HT-29 (cell line): ENCODE data around the gene PRRT3. TPM values are rescaled to one million over a fixed set of nuclear protein-coding genes. Genes with fewer than 3 reads are reported as not detected.
A peak's percentile ranks its signal among the peaks of the same experiment; 100 is the strongest.
"Not testable (repeated sequence)": the region's sequence is repeated elsewhere in the genome, so short reads cannot be mapped to it uniquely, and the experiment has no call there.

Experiments used
- DNase-seq: peaks from one replicate; pipeline ENCODE4 v3.0.0-alpha.2; 2015; ENCODE audit warnings: low spot score
- total RNA-seq: library from RNA; depleted of rRNA; stranded (reverse); fragments of >200 nt; shearing (Covaris generic); gene quantifications from 2 replicates; pipeline ENCODE4 v1.2.3, GENCODE V29; 2014

PRRT3 gene
- total RNA-seq, 1 experiment from 2014 or later = 0.89 TPM

DNA sequence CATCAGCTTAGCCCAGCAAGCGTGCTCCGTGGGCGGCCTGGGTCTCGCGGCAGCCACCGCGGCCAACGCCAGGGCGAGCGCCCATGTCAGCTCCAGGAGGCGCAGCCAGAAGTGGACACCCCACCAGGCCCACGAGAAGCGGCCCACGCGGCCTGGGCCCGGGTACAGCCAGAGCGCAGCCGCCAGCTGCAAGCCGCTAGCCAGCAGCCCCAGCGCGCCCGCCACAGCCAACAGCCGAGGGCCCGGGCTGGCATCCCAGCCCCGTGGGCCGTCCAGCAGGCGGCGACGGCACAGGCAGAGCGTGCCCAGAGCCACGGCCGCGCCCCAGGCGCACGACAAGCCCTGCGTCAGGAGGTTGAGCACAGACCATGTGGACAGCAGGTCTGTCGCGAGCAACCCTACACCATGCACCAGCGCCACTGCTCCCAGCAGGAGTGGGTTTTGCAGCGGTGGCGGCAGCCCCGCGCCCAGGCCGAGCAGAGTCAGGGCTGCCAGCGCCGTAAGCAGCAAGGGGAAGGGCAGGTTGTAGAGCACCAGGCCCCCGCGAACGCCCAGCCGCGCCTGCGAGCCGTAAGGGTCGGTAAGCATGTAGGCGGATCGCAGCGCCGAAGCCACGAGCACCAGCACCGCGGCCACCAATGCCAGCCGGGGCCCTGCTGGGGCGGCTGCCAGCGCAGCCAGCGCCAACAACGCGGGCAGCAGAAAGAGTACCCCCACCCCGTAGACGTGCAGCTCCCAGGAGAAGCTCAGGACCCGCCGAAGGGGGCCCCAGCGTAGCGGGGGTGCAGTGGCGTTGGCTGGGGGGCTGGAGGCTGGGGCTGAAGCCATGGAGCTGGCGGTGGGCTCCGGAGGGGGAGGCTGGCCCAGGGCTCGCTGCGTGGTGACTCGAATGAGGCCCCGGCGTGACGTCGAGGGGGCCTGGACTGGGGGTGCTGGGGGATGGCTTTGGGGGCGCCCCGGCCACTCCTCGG is 4.9 kb downstream of the PRRT3 start:
- peak; percentile 83 for DNase-seq

DNA sequence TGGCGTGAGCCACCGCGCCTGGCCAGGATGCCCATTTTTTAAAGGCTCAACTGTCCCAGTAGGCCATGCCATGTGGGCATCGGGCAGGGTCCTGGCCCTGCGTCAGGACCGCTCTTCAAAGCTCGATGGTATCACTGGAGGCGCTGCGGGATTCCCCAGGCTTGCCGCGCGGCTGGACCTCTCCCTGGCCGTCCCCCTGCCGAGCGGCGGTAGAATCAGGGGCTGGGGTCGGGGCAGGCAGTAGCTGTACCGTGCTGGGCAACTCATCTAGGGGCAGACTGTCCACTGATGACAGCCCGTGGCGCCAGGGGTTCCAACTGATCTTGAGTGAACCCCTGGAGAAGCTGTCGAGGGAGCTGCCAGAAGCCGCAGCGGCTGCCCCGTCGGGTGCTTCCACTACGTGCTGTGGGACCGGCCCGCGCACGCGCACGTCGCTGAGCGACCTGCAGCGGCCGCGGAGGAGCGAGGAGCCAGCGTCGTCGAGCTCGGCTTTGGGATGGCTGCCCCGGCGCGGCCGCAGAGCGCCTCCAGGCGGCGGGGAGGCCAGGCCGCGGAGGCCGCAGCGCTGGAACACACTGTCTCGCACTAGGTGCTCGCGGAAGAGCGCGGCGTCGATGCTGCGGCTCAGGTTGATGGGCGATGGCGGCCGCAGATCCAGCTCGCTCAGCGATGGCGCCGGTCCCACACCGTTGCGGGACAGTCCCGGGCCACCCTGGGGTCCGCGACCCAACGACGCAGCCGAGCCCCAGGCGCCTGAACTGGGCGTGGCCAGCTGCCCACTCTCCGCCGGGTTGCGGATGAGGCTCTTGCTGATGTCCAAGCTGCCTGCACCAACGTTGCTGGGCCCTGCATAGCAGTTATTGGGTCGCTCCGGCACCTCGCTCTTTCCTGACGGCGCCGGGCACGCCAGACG is 5.8 kb downstream of the PRRT3 start:
- DNase-seq = peak; percentile 85

DNA sequence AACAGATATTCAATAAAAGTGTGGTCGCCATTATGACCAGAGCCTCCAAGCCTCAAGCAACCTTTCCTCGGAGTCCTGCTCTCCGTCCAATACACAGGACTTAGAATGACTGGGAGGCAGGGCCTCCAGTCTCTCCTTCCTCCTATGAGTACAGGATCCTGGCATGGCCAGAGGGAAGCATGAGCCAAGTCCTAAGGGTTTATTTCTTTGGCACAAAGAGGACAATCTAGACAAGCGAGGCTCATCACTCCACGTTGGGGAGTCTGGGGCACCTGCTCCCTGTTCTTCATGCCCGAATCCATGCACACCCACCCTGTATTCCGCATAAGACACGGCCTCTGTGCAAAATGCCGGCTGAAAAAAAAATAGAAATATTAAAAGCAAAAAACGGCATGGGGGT is 6.8 kb downstream of the PRRT3 start:
- no peak for DNase-seq

DNA sequence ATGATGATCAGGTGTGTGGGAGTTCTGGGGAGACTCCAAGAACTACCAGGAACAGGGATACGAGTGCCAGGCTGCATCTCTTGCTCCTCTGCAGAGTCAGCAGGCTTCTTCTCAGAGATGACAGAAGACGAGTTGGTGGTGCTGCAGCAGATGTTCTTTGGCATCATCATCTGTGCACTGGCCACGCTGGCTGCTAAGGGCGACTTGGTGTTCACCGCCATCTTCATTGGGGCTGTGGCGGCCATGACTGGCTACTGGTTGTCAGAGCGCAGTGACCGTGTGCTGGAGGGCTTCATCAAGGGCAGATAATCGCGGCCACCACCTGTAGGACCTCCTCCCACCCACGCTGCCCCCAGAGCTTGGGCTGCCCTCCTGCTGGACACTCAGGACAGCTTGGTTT is 7.9 kb downstream of the PRRT3 start:
- no peak for DNase-seq

DNA sequence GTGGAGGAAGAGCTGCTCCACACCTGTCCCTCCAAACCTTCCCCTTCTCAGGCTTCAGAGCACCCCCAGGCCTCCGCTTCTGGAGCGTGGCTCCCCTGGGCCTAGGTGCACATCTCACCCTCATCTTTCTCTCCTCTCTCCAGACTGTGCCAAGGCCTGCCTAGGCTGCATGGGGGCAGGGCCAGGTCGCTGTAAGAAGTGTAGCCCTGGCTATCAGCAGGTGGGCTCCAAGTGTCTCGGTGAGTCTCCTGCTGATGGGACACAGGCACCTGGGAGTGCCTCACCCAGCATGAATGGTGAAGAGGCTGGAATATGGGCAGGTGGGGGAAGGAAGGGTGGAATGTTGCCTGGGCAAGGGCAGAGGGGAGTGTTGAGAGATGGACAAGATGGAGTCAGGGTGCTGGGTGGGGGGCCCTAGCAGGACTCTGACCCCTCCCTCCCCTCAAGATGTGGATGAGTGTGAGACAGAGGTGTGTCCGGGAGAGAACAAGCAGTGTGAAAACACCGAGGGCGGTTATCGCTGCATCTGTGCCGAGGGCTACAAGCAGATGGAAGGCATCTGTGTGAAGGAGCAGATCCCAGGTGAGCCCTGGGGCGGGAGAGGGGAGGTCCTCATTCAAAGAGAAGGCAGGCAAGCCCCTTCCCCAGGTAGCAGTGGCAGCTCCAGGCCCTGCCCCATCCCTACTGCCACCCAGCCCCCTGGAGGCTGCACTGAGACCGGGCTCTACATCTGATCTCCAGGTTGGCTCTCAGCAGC is 9.1 kb downstream of the PRRT3 start:
- no peak for DNase-seq

DNA sequence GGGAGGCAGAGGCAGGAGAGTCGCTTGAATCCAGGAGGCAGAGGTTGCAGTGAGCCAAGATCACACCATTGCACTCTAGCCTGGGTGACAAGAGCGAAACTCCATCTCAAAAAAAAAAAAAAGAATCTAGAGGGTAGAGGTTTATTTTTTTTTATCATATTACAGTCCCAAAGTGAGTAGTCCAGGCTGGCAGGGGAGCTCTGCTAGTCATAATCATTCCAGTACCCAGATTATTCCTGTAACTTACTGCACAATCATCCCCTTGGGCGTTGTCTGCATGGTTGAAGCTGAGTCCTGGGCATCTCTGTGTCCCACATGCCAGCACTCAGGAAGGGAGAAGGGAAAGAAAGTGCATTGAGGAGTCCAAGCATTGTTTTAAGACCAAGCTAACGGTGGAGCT is 10.0 kb downstream of the PRRT3 start:
- DNase-seq = no peak

DNA sequence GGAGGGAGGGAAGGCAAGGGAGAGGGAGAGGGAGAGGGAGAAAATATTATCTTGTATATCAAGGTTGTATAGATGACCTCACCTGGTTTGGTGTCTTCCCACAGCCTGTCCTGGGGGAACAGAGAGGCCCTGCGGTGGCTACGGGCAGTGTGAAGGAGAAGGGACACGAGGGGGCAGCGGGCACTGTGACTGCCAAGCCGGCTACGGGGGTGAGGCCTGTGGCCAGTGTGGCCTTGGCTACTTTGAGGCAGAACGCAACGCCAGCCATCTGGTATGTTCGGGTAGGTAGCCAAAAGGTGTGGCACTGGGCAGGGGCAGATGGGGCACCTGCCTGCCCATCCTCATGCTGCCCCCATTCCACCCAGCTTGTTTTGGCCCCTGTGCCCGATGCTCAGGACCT is 11.5 kb downstream of the PRRT3 start:
- DNase-seq = no peak

DNA sequence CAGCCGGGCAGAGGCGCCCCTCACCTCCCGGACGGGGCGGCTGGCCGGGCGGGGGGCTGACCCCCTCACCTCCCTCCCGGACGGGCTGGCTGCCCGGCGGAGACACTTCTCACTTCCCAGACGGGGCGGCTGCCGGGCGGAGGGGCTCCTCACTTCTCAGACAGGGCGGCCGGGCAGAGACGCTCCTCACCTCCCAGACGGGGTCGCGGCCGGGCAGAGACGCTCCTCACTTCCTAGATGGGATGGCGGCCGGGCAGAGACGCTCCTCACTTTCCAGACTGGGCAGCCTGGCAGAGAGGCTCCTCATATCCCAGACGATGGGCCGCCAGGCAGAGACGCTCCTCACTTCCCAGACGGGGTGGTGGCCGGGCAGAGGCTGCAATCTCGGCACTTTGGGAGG is 12.3 kb downstream of the PRRT3 start:
- DNase-seq = not testable (repeated sequence)

DNA sequence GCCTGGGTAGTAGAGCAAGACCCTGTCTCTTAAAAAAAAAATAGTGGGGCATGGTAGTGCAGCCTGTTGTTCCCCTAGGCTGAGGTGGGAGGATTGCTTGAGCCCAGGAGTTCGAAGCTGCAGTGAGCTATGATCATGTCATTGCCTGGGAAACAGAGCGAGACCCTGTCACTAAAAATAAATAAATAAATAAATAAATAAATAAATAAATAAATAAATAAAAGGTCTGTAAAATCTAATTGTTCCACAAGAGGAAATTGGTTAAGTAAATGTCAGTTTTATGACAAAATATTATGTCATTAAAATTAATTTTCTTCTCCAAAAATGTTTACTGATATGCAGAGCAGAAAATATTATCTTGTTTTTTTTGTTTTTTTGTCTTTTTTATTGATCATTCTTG is 13.2 kb downstream of the PRRT3 start:
- DNase-seq = no peak

DNA sequence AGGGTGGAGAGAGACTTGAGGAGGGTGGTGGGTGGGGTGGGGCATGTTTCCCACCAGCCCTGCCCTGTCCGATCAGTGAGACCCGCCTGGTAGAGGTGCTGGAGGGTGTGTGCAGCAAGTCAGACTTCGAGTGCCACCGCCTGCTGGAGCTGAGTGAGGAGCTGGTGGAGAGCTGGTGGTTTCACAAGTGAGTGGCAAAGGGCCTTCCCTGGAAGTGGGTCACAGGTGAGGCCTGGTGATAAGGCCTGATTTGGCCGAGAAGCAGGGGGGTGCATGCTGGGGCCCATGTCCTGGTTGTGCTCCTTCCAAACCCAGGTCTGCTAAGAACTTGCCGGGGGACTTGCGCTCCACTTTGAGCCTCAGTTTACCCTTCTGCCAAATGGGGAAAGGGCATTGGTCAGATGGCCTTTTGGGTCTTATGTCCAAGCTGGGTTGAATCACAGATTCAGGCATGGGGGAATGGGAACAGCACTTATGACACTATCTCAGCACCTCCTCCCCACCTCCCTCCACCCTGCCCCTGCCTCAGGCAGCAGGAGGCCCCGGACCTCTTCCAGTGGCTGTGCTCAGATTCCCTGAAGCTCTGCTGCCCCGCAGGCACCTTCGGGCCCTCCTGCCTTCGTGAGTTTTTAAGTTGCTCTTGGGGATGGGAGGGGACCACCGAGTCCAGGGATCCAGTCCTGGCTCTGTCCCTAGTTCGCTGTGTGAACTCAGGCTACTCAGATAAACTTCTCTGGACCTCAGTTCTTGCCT is 14.5 kb downstream of the PRRT3 start:
- DNase-seq = no peak

DNA sequence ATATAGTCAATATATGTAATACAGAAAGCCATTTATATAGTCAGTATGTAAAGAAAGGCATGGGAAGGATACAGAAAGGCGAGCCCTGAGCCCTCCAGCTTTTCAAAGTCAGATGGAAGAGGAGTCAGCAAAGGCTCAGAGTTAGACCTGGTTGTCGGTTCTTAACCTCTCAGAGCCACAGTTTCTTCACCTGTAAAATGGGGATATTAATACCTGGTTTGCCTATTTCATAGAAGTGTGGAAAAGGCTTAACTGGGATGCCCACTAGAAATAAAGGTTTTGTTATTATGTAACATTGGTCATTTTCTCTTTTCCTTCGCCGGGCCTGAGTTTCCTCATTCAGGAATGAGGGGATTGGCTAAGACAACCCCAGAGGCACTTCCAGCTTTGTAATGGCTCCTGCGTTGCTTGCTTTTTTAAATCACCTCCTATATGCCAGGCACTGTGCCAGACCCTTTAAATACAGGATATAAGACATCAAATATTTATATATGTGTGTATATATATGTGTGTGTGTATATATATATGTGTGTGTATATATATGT is 16.2 kb downstream of the PRRT3 start:
- no peak for DNase-seq

DNA sequence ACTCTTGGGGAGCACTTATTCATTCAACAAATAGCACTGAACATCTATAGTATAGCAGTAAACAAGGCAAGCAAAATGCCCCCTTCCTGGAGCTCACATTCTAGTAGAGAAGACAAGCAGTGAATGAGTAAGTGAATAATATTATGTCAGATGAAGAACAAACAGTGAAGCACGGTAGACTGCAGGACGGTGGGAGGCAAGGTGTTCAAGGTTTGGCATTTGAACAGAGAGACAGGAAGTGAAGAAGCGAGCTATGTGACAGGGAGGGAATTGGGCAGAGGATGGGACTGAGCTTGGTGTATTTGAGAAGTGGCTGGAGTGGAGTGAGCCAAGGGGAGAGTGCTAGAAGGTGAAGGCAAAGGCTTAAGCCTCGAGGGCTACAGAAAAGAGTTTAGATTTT is 17.2 kb downstream of the PRRT3 start:
- DNase-seq = no peak

DNA sequence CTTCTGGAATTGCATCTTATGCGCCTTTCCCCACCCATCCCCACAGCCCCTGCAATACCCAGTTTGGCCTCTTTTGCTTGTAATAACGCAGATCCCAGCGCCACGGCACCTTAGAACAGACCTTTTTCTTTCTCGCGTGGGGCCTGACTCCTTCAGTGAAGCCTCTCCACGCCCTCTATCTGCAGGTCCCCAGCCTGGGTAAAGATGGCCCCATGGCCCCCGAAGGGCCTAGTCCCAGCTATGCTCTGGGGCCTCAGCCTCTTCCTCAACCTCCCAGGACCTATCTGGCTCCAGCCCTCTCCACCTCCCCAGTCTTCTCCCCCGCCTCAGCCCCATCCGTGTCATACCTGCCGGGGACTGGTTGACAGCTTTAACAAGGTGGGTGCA is 18.0 kb downstream of the PRRT3 start:
- DNase-seq = no peak

DNA sequence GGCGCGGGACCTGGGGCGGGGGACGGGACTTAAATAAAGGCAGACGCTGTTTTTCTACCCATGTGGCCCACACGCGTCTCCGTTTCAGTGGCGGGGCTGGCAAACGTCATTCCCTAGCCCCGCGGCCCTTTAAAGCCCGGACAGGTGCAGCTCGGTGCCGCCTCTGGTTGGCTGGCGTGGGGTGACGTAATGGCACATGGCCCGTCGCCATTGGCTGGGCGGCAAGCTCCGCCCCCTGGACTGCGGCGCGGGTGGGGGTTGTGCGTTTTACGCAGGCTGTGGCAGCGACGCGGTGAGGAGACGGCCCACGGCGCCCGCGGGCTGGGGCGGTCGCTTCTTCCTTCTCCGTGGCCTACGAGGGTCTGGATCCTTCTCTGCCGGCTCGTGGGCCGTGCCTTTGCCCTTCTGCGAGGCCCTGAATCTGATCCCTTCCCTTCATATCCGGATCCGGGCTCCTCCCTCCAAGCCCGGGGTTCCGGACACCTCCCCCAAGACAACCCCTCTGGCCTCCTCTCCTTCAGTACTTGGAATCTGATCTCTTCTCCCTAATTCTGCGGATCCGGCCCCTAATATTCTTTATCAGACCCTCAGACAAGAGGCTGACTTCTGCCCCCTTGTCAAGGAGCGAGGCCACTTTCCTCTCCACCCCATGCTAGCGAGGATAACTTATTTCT is 18.5 kb downstream of the PRRT3 start, which contains the start of gene CRELD1:
TSS of gene CRELD1 (plus strand) at position 274 of the 674 bp plus-strand sequence. CDS start 605 bp downstream, outside the sequence.
- DNase-seq = peak; percentile 93

DNA sequence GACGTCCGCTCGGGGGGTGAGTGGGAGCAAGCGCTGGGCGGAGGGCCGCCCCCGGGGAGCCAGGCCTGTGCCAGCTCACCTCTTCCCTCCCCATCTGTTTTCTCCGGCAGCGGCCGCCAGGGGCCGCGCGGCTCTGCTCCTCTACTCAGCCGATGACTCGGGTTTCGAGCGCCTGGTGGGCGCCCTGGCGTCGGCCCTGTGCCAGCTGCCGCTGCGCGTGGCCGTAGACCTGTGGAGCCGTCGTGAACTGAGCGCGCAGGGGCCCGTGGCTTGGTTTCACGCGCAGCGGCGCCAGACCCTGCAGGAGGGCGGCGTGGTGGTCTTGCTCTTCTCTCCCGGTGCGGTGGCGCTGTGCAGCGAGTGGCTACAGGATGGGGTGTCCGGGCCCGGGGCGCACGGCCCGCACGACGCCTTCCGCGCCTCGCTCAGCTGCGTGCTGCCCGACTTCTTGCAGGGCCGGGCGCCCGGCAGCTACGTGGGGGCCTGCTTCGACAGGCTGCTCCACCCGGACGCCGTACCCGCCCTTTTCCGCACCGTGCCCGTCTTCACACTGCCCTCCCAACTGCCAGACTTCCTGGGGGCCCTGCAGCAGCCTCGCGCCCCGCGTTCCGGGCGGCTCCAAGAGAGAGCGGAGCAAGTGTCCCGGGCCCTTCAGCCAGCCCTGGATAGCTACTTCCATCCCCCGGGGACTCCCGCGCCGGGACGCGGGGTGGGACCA is 19.2 kb downstream of the PRRT3 start:
- DNase-seq = peak; percentile 75

DNA sequence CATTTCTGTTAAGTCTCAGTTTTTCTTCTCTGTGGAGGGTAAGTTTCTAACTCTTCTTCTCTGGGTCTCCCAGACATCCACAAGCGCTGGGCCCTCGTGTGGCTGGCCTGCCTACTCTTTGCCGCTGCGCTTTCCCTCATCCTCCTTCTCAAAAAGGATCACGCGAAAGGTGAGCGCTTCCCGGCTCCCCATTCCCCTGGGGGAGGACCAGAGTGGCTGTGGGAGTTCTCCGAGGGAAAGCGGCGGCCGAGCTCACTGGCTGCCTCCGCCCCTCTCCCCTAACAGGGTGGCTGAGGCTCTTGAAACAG is 19.7 kb downstream of the PRRT3 start:
- DNase-seq = no peak

DNA sequence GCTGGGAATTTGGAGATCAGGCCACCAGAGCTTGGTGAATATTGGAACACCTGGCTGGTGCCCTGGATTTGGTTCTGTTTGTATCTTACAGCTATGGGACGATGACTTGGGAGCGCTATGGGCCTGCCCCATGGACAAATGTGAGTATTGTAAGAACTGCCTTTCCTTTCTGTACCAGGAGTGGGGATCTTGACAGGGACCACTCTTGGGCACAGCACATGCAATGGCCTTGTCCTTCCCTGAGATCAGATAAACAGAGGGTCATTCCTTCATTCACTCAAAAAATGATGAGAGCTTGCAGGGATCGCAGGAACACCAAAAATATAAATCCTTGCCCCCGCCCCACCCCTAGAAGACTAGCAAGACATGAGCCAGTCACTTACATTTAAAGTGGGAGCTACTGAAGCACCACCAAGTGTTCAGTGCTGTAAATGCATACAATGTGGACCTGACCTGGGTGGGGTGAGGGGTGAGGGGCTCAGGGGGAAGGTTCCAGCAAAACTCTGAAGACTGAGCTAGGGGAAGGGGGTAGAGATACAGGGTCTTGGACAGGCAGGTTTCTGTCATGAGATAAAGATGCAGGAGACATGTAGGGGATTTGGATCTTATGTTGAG is 21.3 kb downstream of the PRRT3 start:
- DNase-seq = no peak

DNA sequence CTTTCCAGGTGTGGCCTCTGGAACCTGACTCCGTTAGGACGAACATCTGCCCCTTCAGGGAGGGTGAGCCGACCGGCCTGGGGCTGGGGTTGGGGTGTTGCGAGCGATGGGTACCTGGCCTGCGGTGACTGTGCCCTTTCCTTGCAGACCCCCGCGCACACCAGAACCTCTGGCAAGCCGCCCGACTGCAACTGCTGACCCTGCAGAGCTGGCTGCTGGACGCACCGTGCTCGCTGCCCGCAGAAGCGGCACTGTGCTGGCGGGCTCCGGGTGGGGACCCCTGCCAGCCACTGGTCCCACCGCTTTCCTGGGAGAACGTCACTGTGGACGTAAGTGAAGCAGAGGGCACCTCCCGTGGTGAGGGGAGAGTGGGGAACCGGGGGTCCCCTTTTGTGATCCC is 24.1 kb downstream of the PRRT3 start:
- DNase-seq = no peak
